Measurements from ENCODE around the gene SPIRE2.

SPIRE2 gene

GRCh38 chr16:89892635-89893034 is 64.4 kb downstream of the SPIRE2 start:
- Histone ChIP-seq H3K9me3 (ENCODE audit: control insufficient read depth, low read length) (no peaks in the 10 kb centered on the region), H3K9ac (ENCODE audit: low read length) (no peak overlapping the region), H3K27me3 (replicated peaks; ENCODE audit: control insufficient read depth, insufficient read depth, low read length) (no peaks in the 10 kb centered on the region), H3K36me3 (ENCODE audit: control insufficient read depth, insufficient read depth, low read length, severe bottlenecking) (peaks cover 88% of the 10 kb centered on the region), H3K4me3 (ENCODE audit: low read length) (no peak overlapping the region), H3K4me1 (ENCODE audit: control insufficient read depth, insufficient read depth, low read length) (no peaks in the 10 kb centered on the region)
- no peak for DNase-seq (ENCODE audit: low read depth)

DNA sequence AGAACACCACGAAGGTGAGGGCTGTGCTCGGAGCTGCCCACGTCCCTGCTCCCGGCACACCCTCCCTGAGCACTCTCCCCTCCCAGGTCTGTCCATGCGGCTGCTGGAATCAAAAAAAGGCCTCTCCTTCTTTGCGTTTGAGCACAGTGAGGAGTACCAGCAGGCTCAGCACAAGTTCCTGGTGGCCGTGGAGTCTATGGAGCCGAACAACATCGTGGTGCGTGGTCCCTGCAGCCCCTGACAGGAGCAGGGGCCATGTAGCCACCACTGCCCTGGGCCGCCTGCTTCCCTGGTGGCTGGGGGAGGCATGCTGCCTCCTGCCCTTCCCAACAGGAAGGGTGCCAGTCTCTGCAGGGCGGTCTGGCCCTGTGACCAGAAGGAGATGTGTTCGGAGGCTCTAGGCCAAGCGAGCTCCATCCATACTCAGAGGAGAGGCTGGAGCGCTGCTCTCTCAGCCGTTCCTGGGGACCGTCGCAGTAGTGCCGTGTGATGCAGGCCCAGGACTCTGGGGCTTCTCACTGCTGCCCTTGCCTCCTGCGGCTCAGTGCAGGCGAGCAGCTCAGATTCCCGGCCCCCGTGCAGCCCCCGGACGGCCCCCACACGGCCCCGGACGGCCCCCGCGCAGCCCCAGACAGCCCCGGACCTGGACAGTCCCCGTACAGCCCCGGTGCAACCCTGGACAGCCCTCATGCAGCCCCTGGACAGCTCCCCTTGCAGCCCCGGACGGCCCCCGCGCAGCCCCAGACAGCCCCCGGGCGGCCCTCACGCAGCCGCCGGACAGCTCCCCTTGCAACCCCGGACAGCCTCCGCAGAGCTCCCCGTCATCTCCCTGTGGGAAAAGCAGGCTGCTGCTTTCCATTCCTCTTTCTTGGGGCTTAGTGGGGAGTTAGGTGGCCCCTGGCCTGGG is 65.6 kb downstream of the SPIRE2 start:
- H3K27me3 ChIP-seq (replicated peaks; ENCODE audit: control insufficient read depth, insufficient read depth, low read length), result no peaks in the 10 kb centered on the region
- H3K4me1 ChIP-seq (ENCODE audit: control insufficient read depth, insufficient read depth, low read length), result no peaks in the 10 kb centered on the region
- H3K9ac ChIP-seq (ENCODE audit: low read length), result no peak overlapping the region
- H3K9me3 ChIP-seq (ENCODE audit: control insufficient read depth, low read length), result no peaks in the 10 kb centered on the region
- H3K4me3 ChIP-seq (ENCODE audit: low read length), result no peak overlapping the region
- no peak for DNase-seq (ENCODE audit: low read depth)
- H3K36me3 ChIP-seq (ENCODE audit: control insufficient read depth, insufficient read depth, low read length, severe bottlenecking), result peaks cover 90% of the 10 kb centered on the region

DNA sequence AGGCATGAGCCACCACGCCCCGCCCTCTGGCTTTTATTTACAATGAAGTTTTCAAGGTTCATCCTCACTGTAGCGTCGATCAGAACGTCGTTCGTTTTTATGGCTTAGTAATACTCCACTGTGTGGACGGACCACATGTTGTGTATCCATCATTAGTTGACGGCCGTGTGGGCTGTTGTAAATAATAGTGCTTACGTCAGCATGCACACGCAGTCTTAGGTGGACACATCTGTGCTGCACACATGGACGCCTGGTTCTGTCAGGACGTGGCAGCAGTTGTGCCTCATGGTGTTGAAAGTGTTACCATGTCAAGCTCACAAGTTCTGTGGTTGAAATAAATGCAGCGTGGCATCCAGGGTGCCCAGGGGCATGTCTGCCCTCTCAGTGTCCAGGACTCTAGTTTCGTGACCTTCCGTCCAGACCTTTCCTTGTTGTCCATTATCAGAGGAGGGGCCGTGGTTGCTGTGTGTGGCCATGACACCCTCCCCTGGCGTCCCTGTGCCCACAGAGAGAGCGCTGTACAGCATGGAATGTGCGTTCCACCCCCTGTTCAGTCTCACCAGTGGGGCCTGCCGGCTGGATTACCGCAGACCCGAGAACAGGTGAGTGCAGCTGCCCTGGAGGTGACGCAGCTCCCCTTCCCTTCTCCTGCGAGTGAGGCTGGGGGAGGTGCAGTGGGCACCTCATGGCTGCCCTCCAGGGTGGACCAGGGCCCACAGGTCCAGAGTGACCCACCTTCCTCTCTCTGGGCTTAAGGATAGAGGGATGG is 67.4 kb downstream of the SPIRE2 start:
- Histone ChIP-seq H3K27me3 (replicated peaks; ENCODE audit: control insufficient read depth, insufficient read depth, low read length) (no peaks in the 10 kb centered on the region), H3K4me1 (ENCODE audit: control insufficient read depth, insufficient read depth, low read length) (no peaks in the 10 kb centered on the region), H3K36me3 (ENCODE audit: control insufficient read depth, insufficient read depth, low read length, severe bottlenecking) (peaks cover 94% of the 10 kb centered on the region), H3K9ac (ENCODE audit: low read length) (no peak overlapping the region), H3K9me3 (ENCODE audit: control insufficient read depth, low read length) (no peaks in the 10 kb centered on the region), H3K4me3 (ENCODE audit: low read length) (no peak overlapping the region)
- DNase-seq (ENCODE audit: low read depth), result no peak

- no peak overlapping the region for H3K4me3 ChIP-seq (ENCODE audit: low read length)
- H3K4me1 ChIP-seq (ENCODE audit: control insufficient read depth, insufficient read depth, low read length), result no peaks in the 10 kb centered on the region
- no peak overlapping the region for H3K9ac ChIP-seq (ENCODE audit: low read length)
- no peaks in the 10 kb centered on the region for H3K9me3 ChIP-seq (ENCODE audit: control insufficient read depth, low read length)
- H3K36me3 ChIP-seq (ENCODE audit: control insufficient read depth, insufficient read depth, low read length, severe bottlenecking), result peaks cover 85% of the 10 kb centered on the region
- no peaks in the 10 kb centered on the region for H3K27me3 ChIP-seq (replicated peaks; ENCODE audit: control insufficient read depth, insufficient read depth, low read length)
- no peak for DNase-seq (ENCODE audit: low read depth)
Observed at GRCh38 chr16:89897204-89897603, 68.9 kb downstream of the SPIRE2 start.

DNA sequence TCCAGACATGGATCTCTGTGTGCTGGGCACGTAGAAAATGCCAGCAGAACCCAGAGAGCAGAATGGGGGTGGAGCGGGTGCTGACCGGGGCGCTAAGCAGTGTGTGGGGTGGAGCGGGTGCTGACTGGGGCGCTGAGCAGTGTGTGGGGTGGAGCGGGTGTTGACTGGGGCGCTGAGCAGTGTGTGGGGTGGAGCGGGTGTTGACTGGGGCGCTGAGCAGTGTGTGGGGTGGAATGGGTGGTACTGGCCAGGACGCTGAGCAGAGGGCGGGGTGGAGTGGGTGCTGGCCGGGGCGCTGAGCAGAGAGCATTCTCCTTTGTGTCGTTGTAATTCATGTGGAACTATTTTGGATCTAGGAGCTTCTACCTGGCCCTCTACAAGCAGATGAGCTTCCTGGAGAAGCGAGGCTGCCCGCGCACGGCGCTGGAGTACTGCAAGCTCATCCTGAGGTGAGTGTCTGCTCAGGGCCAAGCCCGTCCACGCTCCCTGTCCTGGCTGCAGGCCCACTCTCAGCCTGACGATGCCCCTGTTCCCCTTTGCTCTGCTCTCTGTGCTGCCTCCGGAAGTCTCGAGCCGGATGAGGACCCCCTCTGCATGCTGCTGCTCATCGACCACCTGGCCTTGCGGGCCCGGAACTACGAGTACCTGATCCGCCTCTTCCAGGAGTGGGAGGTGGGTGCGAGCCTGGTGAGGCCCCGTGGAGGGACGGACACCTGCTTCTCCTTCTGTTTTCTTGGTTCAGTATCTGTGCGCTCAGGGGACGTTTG is 70.1 kb downstream of the SPIRE2 start:
- no peak overlapping the region for H3K4me3 ChIP-seq (ENCODE audit: low read length)
- peaks cover 81% of the 10 kb centered on the region for H3K36me3 ChIP-seq (ENCODE audit: control insufficient read depth, insufficient read depth, low read length, severe bottlenecking)
- H3K4me1 ChIP-seq (ENCODE audit: control insufficient read depth, insufficient read depth, low read length), result no peaks in the 10 kb centered on the region
- H3K9ac ChIP-seq (ENCODE audit: low read length), result no peak overlapping the region
- no peak for DNase-seq (ENCODE audit: low read depth)
- no peaks in the 10 kb centered on the region for H3K27me3 ChIP-seq (replicated peaks; ENCODE audit: control insufficient read depth, insufficient read depth, low read length)
- H3K9me3 ChIP-seq (ENCODE audit: control insufficient read depth, low read length), result no peaks in the 10 kb centered on the region

DNA sequence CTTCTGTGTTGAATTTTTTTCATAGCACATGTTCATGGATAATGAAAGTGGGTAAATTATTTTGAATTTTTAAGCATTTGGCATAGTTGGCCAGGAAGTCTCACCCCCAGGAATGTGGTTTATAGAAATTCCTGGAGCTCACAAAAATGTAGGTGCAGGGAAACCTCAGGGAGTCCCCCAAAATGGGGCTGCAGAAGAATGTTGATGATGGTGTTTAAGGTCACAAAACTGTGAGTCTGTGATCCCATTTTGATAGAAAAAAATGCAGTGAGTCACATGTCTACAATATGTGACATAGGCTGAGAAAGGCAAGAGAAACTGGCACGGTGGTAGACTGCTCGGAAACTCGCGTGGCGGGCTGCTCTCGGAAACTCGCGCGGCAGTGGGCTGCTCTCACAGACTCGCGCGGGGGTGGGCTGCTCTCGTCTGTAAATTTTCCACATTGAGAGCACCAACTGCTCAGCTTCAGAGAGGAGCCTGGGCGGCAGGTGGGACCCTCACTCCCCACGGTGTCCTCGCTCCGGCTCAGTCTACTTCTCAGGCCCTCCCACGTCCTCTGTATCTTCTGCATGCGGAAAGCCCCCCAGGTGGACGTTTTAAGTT is 71.7 kb downstream of the SPIRE2 start:
- Histone ChIP-seq H3K4me3 (ENCODE audit: low read length) (no peak overlapping the region), H3K9ac (ENCODE audit: low read length) (no peak overlapping the region), H3K27me3 (replicated peaks; ENCODE audit: control insufficient read depth, insufficient read depth, low read length) (no peaks in the 10 kb centered on the region), H3K36me3 (ENCODE audit: control insufficient read depth, insufficient read depth, low read length, severe bottlenecking) (peaks cover 83% of the 10 kb centered on the region), H3K4me1 (ENCODE audit: control insufficient read depth, insufficient read depth, low read length) (no peaks in the 10 kb centered on the region), H3K9me3 (ENCODE audit: control insufficient read depth, low read length) (no peaks in the 10 kb centered on the region)
- no peak for DNase-seq (ENCODE audit: low read depth)

- H3K36me3 ChIP-seq (ENCODE audit: control insufficient read depth, insufficient read depth, low read length, severe bottlenecking), result peaks cover 81% of the 10 kb centered on the region
- peaks cover 7% of the 10 kb centered on the region for H3K4me1 ChIP-seq (ENCODE audit: control insufficient read depth, insufficient read depth, low read length)
- H3K9ac ChIP-seq (ENCODE audit: low read length), result no peak overlapping the region
- DNase-seq (ENCODE audit: low read depth), result no peak
- H3K4me3 ChIP-seq (ENCODE audit: low read length), result no peak overlapping the region
- no peaks in the 10 kb centered on the region for H3K9me3 ChIP-seq (ENCODE audit: control insufficient read depth, low read length)
- no peaks in the 10 kb centered on the region for H3K27me3 ChIP-seq (replicated peaks; ENCODE audit: control insufficient read depth, insufficient read depth, low read length)
Observed at GRCh38 chr16:89900885-89901284, 72.6 kb downstream of the SPIRE2 start.

DNA sequence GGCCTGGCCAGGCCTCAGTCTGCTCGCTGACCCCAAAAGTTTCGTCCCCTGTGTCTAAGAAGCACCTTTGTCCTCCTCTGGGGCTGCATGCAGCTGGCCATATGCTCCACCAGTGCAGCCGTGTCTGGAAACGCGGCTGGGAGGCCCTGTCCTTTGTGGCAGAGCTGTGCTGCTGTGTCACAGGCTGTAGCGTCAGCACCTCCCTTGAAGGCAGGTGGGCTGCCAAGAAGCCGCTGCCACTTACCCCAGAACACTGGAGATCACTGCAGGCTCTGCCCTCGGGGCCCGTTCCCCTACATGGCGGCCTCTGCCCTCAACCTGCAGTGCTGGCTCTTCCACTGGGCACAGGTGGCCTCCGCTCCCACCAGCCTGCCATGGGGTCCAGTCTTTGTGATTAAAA is 74.7 kb downstream of the SPIRE2 start:
- Histone ChIP-seq H3K36me3 (ENCODE audit: control insufficient read depth, insufficient read depth, low read length, severe bottlenecking) (peaks cover 74% of the 10 kb centered on the region), H3K4me1 (ENCODE audit: control insufficient read depth, insufficient read depth, low read length) (peaks cover 9% of the 10 kb centered on the region), H3K27me3 (replicated peaks; ENCODE audit: control insufficient read depth, insufficient read depth, low read length) (no peaks in the 10 kb centered on the region), H3K9me3 (ENCODE audit: control insufficient read depth, low read length) (no peaks in the 10 kb centered on the region), H3K9ac (ENCODE audit: low read length) (no peak overlapping the region), H3K4me3 (ENCODE audit: low read length) (no peak overlapping the region)
- no peak for DNase-seq (ENCODE audit: low read depth)

DNA sequence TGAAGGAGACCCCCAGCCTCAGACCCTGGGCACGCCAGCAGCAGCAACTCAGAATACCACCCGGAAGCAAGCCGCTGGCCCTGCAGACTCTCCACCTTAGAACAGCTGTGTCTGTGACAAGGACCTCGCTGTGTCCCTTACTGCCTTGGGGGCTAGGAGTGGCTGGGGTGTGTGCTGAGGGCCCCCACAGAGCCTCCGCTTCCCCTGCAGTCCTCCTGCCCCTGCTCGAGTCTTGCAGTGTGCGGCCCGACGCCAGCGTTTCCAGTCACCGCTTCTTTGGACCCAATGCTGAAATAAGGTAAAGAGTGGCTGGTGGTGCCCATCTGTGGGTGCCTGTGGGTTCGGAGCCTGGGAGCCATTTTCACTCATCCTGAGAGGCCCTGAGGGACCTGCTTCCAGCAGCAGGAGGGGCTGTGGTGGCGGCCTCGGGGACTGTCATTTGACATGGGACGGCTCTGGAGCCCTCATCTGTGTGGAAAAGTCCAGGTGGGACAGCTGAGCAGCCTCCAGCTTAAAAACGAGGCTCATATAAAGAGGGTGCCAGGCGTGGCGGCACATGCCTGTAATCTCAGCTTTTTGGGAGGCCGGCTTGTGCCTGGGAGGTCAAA is 75.7 kb downstream of the SPIRE2 start:
- Histone ChIP-seq H3K27me3 (replicated peaks; ENCODE audit: control insufficient read depth, insufficient read depth, low read length) (no peaks in the 10 kb centered on the region), H3K9me3 (ENCODE audit: control insufficient read depth, low read length) (no peaks in the 10 kb centered on the region), H3K9ac (ENCODE audit: low read length) (no peak overlapping the region), H3K4me1 (ENCODE audit: control insufficient read depth, insufficient read depth, low read length) (peaks cover 9% of the 10 kb centered on the region), H3K4me3 (ENCODE audit: low read length) (no peak overlapping the region), H3K36me3 (ENCODE audit: control insufficient read depth, insufficient read depth, low read length, severe bottlenecking) (peaks cover 73% of the 10 kb centered on the region)
- DNase-seq (ENCODE audit: low read depth), result no peak

GRCh38 chr16:89904606-89905510 is 76.6 kb downstream of the SPIRE2 start:
- Histone ChIP-seq H3K27me3 (replicated peaks; ENCODE audit: control insufficient read depth, insufficient read depth, low read length) (no peaks in the 10 kb centered on the region), H3K4me3 (ENCODE audit: low read length) (no peak overlapping the region), H3K36me3 (ENCODE audit: control insufficient read depth, insufficient read depth, low read length, severe bottlenecking) (peaks cover 71% of the 10 kb centered on the region), H3K4me1 (ENCODE audit: control insufficient read depth, insufficient read depth, low read length) (peaks cover 9% of the 10 kb centered on the region), H3K9ac (ENCODE audit: low read length) (no peak overlapping the region), H3K9me3 (ENCODE audit: control insufficient read depth, low read length) (no peaks in the 10 kb centered on the region)
- DNase-seq (ENCODE audit: low read depth), result no peak
